Caco-2 (cell line): ENCODE measurements around the gene TNS1. TPM values are rescaled to one million over a fixed set of nuclear protein-coding genes. Genes with fewer than 3 reads are reported as not detected.
A peak's percentile ranks its signal among the peaks of the same experiment; 100 is the strongest.

Experiments
- BruUV-seq: library from RNA; stranded (reverse); fragments of 400-500 nt; replicated peaks from 2 replicates; lab custom pipeline; 2021; lab: Mats Ljungman, UMichigan
- CTCF ChIA-PET: fragments of 300-600 bp; sonication (Branson Sonifier 250); formaldehyde crosslinking; loops from one replicate; lab custom pipeline; 2022; ENCODE audit warnings: antibody characterized with exemption; lab: Charles Lee
- POLR2A ChIA-PET: fragments of 300-600 bp; sonication (Branson Sonifier 250); formaldehyde crosslinking; loops from one replicate; lab custom pipeline; 2022; ENCODE audit warnings: antibody characterized with exemption; lab: Charles Lee
- DNase-seq, 2 experiments: peaks; one replicate each; pipeline versions ENCODE4 v3.0.0 to v3.0.0-alpha.2; 2020 to 2022
- H3K27me3 ChIP-seq: replicated peaks from 2 replicates; pipeline ENCODE4 v1.6.0; 2011; ENCODE audit warnings: low read length; ENCODE audit not compliant: control insufficient read depth, insufficient read depth
- H3K36me3 ChIP-seq: 2 replicates; pipeline ENCODE4 v1.5.1; 2011; ENCODE audit warnings: low read length; ENCODE audit not compliant: control insufficient read depth, insufficient read depth
- H3K4me1 ChIP-seq: fragments of 250-450 bp; sonication (Bioruptor Pico); 2 replicates; pipeline ENCODE4 v1.5.1; 2020; ENCODE audit warnings: mild to moderate bottlenecking
- H3K4me3 ChIP-seq: 2 replicates; pipeline ENCODE4 v1.5.1; 2011; ENCODE audit warnings: low read depth, mild to moderate bottlenecking, control low read depth, low read length
- H3K9me3 ChIP-seq: fragments of 250-450 bp; sonication (Bioruptor Pico); 2 replicates; pipeline ENCODE4 v1.5.1; 2020; ENCODE audit warnings: mild to moderate bottlenecking, moderate library complexity
- H3K27ac Mint-ChIP-seq: one replicate; pipeline ENCODE4 v1.8.0; 2022; ENCODE audit warnings: mixed read lengths; ENCODE audit not compliant: unreplicated experiment
- H3K27me3 Mint-ChIP-seq: one replicate; pipeline ENCODE4 v1.8.0; 2022; ENCODE audit warnings: mixed read lengths; ENCODE audit not compliant: insufficient read depth, unreplicated experiment
- H3K36me3 Mint-ChIP-seq: one replicate; pipeline ENCODE4 v1.8.0; 2022; ENCODE audit warnings: mild to moderate bottlenecking, mixed read lengths; ENCODE audit not compliant: insufficient read depth, unreplicated experiment
- H3K4me1 Mint-ChIP-seq: one replicate; pipeline ENCODE4 v1.8.0; 2022; ENCODE audit warnings: low read depth, mixed read lengths; ENCODE audit not compliant: unreplicated experiment
- H3K4me3 Mint-ChIP-seq: one replicate; pipeline ENCODE4 v1.8.0; 2022; ENCODE audit warnings: mild to moderate bottlenecking, moderate library complexity, mixed read lengths; ENCODE audit not compliant: unreplicated experiment
- H3K9me3 Mint-ChIP-seq: one replicate; pipeline ENCODE4 v1.8.0; 2022; ENCODE audit warnings: mixed read lengths; ENCODE audit not compliant: unreplicated experiment
- intact Hi-C: fragments of 100-400 bp; cut with micrococcal nuclease; formaldehyde crosslinking; loops from one replicate; pipeline ENCODE4 v1.10.0; 2022; ENCODE audit not compliant: unreplicated experiment
- total RNA-seq: library from RNA; stranded (reverse); gene quantifications from 2 replicates; pipeline ENCODE4 v1.2.3, GENCODE V29; 2022
- TF ChIP-seq, protein P1 (sequence below), 2 experiments: fragments of 200-600 bp in 1 of 2; IDR thresholded peaks; 1 replicate in 1 of 2; 2 replicates in 1 of 2; pipeline versions ENCODE4 v1.5.1 to v1.8.0; 2011 to 2022; ENCODE audit warnings: antibody characterized with exemption in 1 of 2, control low read depth in 1 of 2, inconsistent platforms in 1 of 2, low read depth in 1 of 2, low read length in 1 of 2, mild to moderate bottlenecking in 1 of 2, moderate library complexity in 1 of 2; ENCODE audit not compliant: insufficient read depth in 1 of 2, severe bottlenecking in 1 of 2, unreplicated experiment in 1 of 2

Gene TNS1
- total RNA-seq, 1 experiment from 2014 or later: 16.1 TPM

DNA sequence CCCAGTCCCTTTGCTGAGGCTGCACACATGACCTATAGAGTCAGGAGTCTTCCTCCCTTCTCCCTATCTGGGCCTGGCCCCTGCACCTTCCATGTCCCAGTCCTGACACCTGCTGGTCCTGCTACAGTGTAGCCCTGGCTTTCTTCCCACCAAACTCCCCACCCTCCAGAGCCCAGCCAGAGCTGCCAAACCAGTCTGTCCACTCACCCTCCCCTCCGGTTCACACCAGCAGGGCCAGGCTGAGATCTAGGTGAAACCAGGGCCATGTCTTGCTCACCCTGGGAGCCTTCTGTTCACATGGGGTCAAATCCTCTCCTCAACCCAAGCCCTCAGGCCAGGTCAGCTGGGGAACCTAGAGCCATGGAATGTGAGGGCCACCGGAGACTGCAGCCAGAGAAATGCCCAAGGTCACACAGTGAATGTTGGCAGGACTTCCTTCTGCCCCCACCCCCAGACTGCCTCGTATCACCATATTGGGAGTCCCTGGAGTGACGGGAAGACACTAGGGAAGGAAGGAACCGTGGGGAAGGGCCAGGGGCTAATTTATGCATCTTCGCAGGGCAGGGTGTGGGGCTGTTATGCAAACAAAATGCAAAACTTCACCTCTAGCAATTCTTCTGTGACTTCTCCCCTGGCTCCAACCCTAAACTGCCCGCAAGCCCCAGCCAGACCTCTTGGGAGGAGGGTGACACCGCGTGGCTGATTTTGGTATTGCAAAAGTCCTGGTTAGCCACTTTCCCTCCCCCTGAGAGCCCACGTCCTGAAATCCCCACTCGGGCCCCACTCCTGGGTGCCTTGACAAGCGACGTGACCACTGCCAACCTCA is 14.6 kb downstream of the TNS1 start:
- ChIA-PET CTCF (interaction anchor here (1.2 to 3.5 kb wide), 6 partner anchors 40 to 202 kb away, joined by 4 to 29 read pairs (median 8); no protein-coding TSS in a partner anchor), POLR2A (no interaction called here)
- intact Hi-C loops: loop anchor here (1.0 kb wide), 9 partner anchors 40 to 203 kb away; no protein-coding TSS in a partner anchor
- no peaks in the 10 kb centered on the region for H3K36me3 Mint-ChIP-seq
- peak overlapping the region; percentile 36 for H3K27ac Mint-ChIP-seq
- H3K9me3 Mint-ChIP-seq: no peaks in the 10 kb centered on the region
- Histone ChIP-seq H3K4me3 (no peak overlapping the region), H3K36me3 (no peaks in the 10 kb centered on the region), H3K9me3 (no peaks in the 10 kb centered on the region), H3K4me1 (peaks cover 15% of the 10 kb centered on the region), H3K27me3 (no peaks in the 10 kb centered on the region)
- no TSS peak for BruUV-seq
- DNase-seq: peak; percentile 93 to 96
- TF ChIP-seq, protein P1, sequence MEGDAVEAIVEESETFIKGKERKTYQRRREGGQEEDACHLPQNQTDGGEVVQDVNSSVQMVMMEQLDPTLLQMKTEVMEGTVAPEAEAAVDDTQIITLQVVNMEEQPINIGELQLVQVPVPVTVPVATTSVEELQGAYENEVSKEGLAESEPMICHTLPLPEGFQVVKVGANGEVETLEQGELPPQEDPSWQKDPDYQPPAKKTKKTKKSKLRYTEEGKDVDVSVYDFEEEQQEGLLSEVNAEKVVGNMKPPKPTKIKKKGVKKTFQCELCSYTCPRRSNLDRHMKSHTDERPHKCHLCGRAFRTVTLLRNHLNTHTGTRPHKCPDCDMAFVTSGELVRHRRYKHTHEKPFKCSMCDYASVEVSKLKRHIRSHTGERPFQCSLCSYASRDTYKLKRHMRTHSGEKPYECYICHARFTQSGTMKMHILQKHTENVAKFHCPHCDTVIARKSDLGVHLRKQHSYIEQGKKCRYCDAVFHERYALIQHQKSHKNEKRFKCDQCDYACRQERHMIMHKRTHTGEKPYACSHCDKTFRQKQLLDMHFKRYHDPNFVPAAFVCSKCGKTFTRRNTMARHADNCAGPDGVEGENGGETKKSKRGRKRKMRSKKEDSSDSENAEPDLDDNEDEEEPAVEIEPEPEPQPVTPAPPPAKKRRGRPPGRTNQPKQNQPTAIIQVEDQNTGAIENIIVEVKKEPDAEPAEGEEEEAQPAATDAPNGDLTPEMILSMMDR (IDR thresholded peaks at IDR 0.05; ENCODE audit: insufficient read depth in 1 of 2, low read depth in 1 of 2, low read length in 1 of 2, severe bottlenecking in 1 of 2, unreplicated experiment in 1 of 2): peak; percentile 84
- H3K4me3 Mint-ChIP-seq: peak overlapping the region; percentile 43
- no peaks in the 10 kb centered on the region for H3K27me3 Mint-ChIP-seq
- H3K4me1 Mint-ChIP-seq: peaks cover 14% of the 10 kb centered on the region

DNA sequence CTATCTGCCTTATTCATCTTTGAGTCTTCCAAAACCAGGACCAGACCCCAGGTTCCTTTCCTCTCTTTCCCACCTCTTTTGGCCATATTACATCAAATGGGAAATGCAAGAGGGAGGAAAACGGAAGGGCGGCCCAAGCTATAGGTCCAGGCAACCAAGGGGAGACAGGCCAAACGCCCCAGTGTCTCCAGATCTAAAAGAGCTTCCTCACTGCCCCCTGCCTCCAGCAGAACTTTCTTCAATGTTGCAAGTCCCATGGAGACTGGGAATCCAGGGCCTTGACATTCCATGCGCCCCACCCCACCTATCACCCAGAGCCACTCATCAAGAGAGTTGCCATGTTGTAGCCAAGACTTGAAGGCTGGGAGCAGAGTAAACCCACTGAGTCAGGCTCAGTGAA is 15.4 kb downstream of the TNS1 start:
- Mint-ChIP-seq H3K4me1 (peaks cover 14% of the 10 kb centered on the region), H3K9me3 (no peaks in the 10 kb centered on the region), H3K27me3 (no peaks in the 10 kb centered on the region), H3K27ac (no peak overlapping the region), H3K4me3 (no peak overlapping the region), H3K36me3 (no peaks in the 10 kb centered on the region)
- intact Hi-C loops: no loop called here
- Histone ChIP-seq H3K36me3 (no peaks in the 10 kb centered on the region), H3K27me3 (no peaks in the 10 kb centered on the region), H3K4me1 (peaks cover 15% of the 10 kb centered on the region), H3K4me3 (no peak overlapping the region), H3K9me3 (no peaks in the 10 kb centered on the region)
- POLR2A ChIA-PET: no interaction called here
- BruUV-seq: no TSS peak
- DNase-seq: no peak
- CTCF ChIA-PET: interaction anchor here (1.2 to 3.5 kb wide), 6 partner anchors 40 to 201 kb away, joined by 4 to 29 read pairs (median 8); no protein-coding TSS in a partner anchor
- TF ChIP-seq, protein P1 (IDR thresholded peaks at IDR 0.05; ENCODE audit: insufficient read depth in 1 of 2, low read depth in 1 of 2, low read length in 1 of 2, severe bottlenecking in 1 of 2, unreplicated experiment in 1 of 2): no peak

DNA sequence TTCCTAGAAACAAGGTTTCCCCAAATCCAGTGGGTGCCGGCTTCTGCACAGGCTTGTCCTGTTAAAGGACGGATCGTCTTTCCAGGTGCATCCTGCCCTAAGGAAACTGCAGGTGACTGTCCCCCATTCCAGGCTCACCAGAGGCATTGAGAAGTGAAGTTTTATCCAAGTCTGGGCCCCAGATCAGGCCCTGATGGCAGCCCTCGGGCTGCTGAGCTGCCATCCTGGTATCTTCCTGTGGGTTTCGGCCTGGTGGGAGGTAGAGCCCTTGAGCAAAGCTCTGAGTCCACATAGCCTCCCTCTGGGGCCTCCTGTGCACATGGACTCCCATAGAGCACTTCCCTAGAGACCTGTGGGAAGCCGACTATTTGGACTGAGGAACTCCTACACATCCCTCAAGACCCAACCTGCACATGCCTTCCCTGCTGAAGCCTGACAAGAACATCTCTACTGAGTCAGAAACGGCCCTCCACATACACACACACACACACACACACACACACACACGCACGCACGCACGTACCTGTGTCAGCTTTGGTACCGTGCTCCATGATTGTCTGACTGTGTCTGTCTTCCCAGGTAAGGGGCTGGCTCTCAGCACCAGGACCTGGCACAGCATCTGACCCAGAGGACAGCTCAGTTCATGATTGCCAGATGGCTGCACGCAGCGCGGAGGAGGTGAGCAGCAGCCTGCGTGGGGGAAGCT is 16.4 kb downstream of the TNS1 start:
- H3K4me1 Mint-ChIP-seq: peaks cover 14% of the 10 kb centered on the region
- H3K9me3 Mint-ChIP-seq: no peaks in the 10 kb centered on the region
- H3K36me3 Mint-ChIP-seq: no peaks in the 10 kb centered on the region
- Histone ChIP-seq H3K4me3 (no peak overlapping the region), H3K36me3 (no peaks in the 10 kb centered on the region), H3K9me3 (no peaks in the 10 kb centered on the region), H3K4me1 (peaks cover 15% of the 10 kb centered on the region), H3K27me3 (no peaks in the 10 kb centered on the region)
- H3K4me3 Mint-ChIP-seq: no peak overlapping the region
- H3K27me3 Mint-ChIP-seq: no peaks in the 10 kb centered on the region
- no peak for DNase-seq
- intact Hi-C loops: no loop called here
- H3K27ac Mint-ChIP-seq: no peak overlapping the region
- ChIA-PET CTCF (interaction anchor here (1.1 to 3.5 kb wide), 4 partner anchors 42 to 201 kb away, joined by 4 to 29 read pairs (median 4); no protein-coding TSS in a partner anchor), POLR2A (no interaction called here)
- BruUV-seq: no TSS peak
- TF ChIP-seq, protein P1 (IDR thresholded peaks at IDR 0.05; ENCODE audit: insufficient read depth in 1 of 2, low read depth in 1 of 2, low read length in 1 of 2, severe bottlenecking in 1 of 2, unreplicated experiment in 1 of 2): no peak
